Psoas muscle (tissue), 8 donors: ENCODE results near the gene MTHFD1L. TPM values are rescaled to one million over a fixed set of nuclear protein-coding genes. Genes with fewer than 3 reads are reported as not detected.
"Not testable (repeated sequence)": the region's sequence is repeated elsewhere in the genome, so short reads cannot be mapped to it uniquely, and the experiment has no call there.

ENCODE experiments used
- ATAC-seq, 4 donors: fragments of 200-7000 bp; cut with Tn5 transposase; one replicate each; pipeline ENCODE4 v1.9.1; 2020; ENCODE audit warnings: moderate library complexity in 3 of 4, mild to moderate bottlenecking in 2 of 4
- DNase-seq, 2 donors: peaks; one replicate each; pipeline ENCODE4 v3.0.0-alpha.2; 2020
- H3K27ac ChIP-seq: fragments of 200-600 bp; one replicate; pipeline ENCODE4 v1.8.0; 2022
- H3K27me3 ChIP-seq, 3 donors: fragments of 200-600 bp in 1 of 3; one replicate each; pipeline versions ENCODE4 v1.6.1 to v1.8.0; 2013 to 2022; ENCODE audit warnings: low read length in 2 of 3, mild to moderate bottlenecking in 2 of 3, moderate library complexity in 1 of 3; ENCODE audit not compliant: insufficient read depth in 3 of 3
- H3K36me3 ChIP-seq, 2 donors: fragments of 200-600 bp in 1 of 2; one replicate each; pipeline versions ENCODE4 v1.6.1 to v1.8.0; 2013 to 2022; ENCODE audit warnings: low read depth in 1 of 2, mild to moderate bottlenecking in 1 of 2, moderate library complexity in 1 of 2; ENCODE audit not compliant: insufficient read depth in 1 of 2
- H3K4me1 ChIP-seq: fragments of 200-600 bp; one replicate; pipeline ENCODE4 v1.8.0; 2022
- H3K4me3 ChIP-seq: fragments of 200-600 bp; one replicate; pipeline ENCODE4 v1.8.0; 2022; ENCODE audit warnings: mild to moderate bottlenecking
- H3K9me3 ChIP-seq: fragments of 200-600 bp; one replicate; pipeline ENCODE4 v1.8.0; 2022
- WGBS, 3 donors: extraction: QIAGEN DNeasy Blood & Tissue Kit; methylation state at CpG; one replicate each; pipeline versions ENCODE4 v1.1.6 to v1.1.7; 2013; 5-methylcytosine and 5-hydroxymethylcytosine counted together
- intact Hi-C, 2 donors: fragments of 100-400 bp; cut with DNase I; formaldehyde crosslinking; loops; one replicate each; pipeline versions ENCODE4 v1.11.0 to v1.14.2; 2022
- polyA plus RNA-seq, 3 donors: library from polyadenylated mRNA; stranded (reverse); fragments of 200-250 nt; gene quantifications; one replicate each; pipeline ENCODE4 v1.2.3, GENCODE V29; 2013
- total RNA-seq, 4 donors: library from RNA; stranded (reverse); fragmentation: NEBNext Ultra II Directional in 2 of 4; extraction: Animal tissue kit (Norgen Biotek cat#: 25700) in 2 of 4; gene quantifications; one replicate each; pipeline versions ENCODE4 v1.2.1 to v1.2.4, GENCODE V29; 2021 to 2023
- TF ChIP-seq, protein P1 (sequence below): fragments of 200-600 bp; IDR thresholded peaks from one replicate; pipeline ENCODE4 v1.8.0; 2022; ENCODE audit warnings: antibody characterized with exemption
- donor health status: healthy with polysubstance abuse.
- donor health status: DM: no; HTN: no; CAD: no; lungs with moderate emphysema.
- donor health status: Bipolar disorder and iron deficiency.
- donor health status: healthy.
- donor health status: DM: yes; HTN: yes; CAD: no.
- donor health status: DM: no; HTN: no; CAD: no.
- donor health status: DM: no; HTN: no; CAD: no.
- donor health status: DM: yes; HTN: yes; CAD: no.

Gene MTHFD1L
- total and polyA plus RNA-seq, 7 donors = 0.21 to 4.1 (median 1.1) TPM

DNA sequence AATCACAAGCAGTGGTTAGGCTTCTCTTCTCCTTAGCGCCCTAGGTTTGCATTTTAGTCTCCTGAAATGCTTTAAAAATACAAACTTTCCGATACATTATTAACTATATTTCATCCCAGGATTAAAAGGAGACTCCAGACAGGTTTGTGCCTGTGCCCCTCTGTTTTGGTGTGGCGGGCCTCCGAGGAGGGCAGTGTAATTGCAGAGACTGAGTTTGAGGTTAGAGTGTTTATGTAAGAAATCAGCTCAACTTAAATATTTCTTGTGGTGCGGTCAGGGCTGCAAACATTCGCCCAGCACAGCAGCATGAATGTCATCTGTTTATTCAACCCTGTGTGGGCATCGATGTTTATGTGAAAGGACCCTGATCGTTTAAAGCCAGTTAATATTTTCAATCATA is 243.9 kb downstream of the MTHFD1L start:
- no peak for ATAC-seq

DNA sequence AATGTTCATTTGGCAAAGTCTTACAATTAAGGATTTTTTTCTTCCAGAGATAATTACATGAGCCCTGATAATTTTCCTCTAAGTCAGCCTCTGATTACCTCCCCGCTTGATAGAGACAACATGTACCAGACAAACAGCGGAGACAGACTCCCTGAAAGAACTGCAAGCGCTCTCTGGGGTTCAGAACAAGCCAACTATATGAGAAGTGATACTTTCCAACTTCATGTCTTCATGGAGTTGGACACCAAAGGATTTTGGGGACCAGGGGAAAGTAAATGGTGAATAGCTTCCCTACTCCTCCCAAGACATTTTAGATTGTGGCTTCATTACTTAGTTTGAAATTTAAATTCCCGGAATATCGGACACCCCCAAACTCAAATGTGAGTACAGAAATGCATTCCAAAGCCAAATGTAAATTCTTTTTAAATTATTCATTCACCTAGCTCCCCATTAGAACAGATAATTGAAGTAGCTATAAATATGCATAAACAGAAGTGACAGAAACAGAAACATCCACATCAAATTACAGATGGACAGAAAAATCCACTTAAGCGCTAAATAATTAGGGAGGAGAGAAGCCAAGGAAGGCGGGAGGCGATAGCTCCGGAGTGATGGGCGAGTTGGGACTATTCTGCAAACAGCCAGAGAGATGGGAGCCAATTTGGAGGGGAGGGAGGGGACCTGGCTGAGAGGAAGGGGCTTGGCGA is 244.5 kb downstream of the MTHFD1L start:
- Histone ChIP-seq H3K27ac (no peak overlapping the region), H3K4me3 (no peak overlapping the region), H3K4me1 (no peaks in the 10 kb centered on the region), H3K9me3 (no peaks in the 10 kb centered on the region), H3K27me3 (no peaks in the 10 kb centered on the region), H3K36me3 (no peaks in the 10 kb centered on the region)
- WGBS, 3 donors = 77 to 85% (median 83%) methylated on average over 11 of the region's 11 CpGs
- no peak for DNase-seq
- TF ChIP-seq, protein P1, sequence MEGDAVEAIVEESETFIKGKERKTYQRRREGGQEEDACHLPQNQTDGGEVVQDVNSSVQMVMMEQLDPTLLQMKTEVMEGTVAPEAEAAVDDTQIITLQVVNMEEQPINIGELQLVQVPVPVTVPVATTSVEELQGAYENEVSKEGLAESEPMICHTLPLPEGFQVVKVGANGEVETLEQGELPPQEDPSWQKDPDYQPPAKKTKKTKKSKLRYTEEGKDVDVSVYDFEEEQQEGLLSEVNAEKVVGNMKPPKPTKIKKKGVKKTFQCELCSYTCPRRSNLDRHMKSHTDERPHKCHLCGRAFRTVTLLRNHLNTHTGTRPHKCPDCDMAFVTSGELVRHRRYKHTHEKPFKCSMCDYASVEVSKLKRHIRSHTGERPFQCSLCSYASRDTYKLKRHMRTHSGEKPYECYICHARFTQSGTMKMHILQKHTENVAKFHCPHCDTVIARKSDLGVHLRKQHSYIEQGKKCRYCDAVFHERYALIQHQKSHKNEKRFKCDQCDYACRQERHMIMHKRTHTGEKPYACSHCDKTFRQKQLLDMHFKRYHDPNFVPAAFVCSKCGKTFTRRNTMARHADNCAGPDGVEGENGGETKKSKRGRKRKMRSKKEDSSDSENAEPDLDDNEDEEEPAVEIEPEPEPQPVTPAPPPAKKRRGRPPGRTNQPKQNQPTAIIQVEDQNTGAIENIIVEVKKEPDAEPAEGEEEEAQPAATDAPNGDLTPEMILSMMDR = no peak
- no peak for ATAC-seq
- intact Hi-C loops = no loop called here

More for the DNA sequence above, 243.9 kb downstream of the MTHFD1L start:
- Histone ChIP-seq H3K36me3 (no peaks in the 10 kb centered on the region), H3K4me1 (no peaks in the 10 kb centered on the region), H3K9me3 (no peaks in the 10 kb centered on the region), H3K27me3 (no peaks in the 10 kb centered on the region), H3K27ac (no peak overlapping the region), H3K4me3 (no peak overlapping the region)
- intact Hi-C loops = no loop called here
- no peak for DNase-seq
- TF ChIP-seq, protein P1 = no peak
- 88 to 90% (median 89%) methylated on average over 8 of the region's 8 CpGs for WGBS, 3 donors

DNA sequence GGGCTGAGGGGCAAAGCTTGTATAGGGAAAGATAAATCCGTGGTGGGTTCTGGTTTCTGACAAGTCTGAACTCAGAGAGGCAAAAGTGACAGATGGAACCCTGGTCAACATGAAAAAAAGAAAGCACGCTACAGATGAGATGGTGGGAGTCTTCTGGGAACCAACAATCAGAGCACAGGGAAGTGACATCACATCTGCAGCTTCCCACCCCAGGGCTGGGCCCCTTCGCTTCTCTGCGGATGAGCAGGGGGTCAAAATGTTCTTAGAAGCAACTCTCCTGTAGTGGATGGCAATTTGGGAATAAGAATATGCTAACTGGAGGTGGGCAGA is 245.0 kb downstream of the MTHFD1L start:
- ATAC-seq (no peak), DNase-seq (no peak)
- Histone ChIP-seq H3K27ac (no peak overlapping the region), H3K9me3 (no peaks in the 10 kb centered on the region), H3K27me3 (no peaks in the 10 kb centered on the region), H3K4me1 (no peaks in the 10 kb centered on the region), H3K4me3 (no peak overlapping the region), H3K36me3 (no peaks in the 10 kb centered on the region)
- WGBS, 3 donors = 67 to 78% (median 75%) methylated on average over 4 of the region's 4 CpGs
- TF ChIP-seq, protein P1 = no peak
- intact Hi-C loops = no loop called here

DNA sequence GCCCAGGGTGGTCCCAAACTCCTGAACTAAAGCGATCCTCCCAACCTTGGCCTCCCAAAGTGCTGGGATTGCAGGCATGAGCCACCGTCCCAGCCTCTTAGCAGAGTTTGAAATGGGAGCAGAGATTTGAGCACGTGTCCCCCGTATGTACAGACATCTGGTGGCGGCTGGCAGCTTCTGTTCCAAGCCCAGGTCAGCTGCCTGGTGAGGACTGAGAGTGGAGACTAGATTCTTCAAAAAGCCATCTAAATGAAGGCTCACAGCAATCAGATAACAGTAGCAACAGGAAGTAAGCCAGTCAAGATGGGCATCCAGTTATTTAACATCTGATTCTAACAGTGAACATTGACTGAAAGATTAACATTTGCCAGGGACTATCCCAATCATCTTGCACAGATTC is 246.2 kb downstream of the MTHFD1L start:
- WGBS, 3 donors = 45 to 58% (median 48%) methylated on average over 5 of the region's 5 CpGs
- H3K4me3 ChIP-seq = no peak overlapping the region
- ATAC-seq (no peak), DNase-seq (no peak)
- H3K27ac ChIP-seq = no peak overlapping the region
- intact Hi-C loops = no loop called here
- no peaks in the 10 kb centered on the region for H3K9me3 ChIP-seq
- H3K36me3 ChIP-seq = no peaks in the 10 kb centered on the region
- H3K4me1 ChIP-seq = no peaks in the 10 kb centered on the region
- TF ChIP-seq, protein P1 = no peak
- no peaks in the 10 kb centered on the region for H3K27me3 ChIP-seq

DNA sequence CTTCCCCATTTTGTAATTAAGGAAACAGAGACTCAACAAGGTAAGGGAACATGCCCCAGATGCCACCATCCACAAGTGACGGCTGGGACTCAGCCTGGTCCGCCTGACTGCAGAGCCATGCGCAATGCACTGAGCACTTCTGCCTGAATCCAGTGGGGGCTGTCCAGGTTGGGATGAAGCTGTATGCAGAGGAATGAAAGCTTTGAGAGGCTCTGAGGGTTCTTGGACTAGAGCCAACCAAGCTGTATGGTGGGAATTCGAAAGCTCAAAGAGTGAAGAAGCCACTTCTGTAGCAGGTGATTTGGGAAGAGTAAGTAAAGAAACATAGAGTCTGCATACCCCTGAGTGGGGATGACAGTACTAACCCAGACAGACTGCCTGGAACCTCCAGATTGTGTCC is 246.6 kb downstream of the MTHFD1L start:
- H3K27me3 ChIP-seq = no peaks in the 10 kb centered on the region
- intact Hi-C loops = no loop called here
- no peaks in the 10 kb centered on the region for H3K9me3 ChIP-seq
- no peak for DNase-seq
- TF ChIP-seq, protein P1 = no peak
- H3K27ac ChIP-seq = no peak overlapping the region
- no peak for ATAC-seq
- WGBS, 3 donors = 73 to 88% (median 80%) methylated on average over 4 of the region's 4 CpGs
- H3K4me1 ChIP-seq = no peaks in the 10 kb centered on the region
- no peaks in the 10 kb centered on the region for H3K36me3 ChIP-seq
- no peak overlapping the region for H3K4me3 ChIP-seq

DNA sequence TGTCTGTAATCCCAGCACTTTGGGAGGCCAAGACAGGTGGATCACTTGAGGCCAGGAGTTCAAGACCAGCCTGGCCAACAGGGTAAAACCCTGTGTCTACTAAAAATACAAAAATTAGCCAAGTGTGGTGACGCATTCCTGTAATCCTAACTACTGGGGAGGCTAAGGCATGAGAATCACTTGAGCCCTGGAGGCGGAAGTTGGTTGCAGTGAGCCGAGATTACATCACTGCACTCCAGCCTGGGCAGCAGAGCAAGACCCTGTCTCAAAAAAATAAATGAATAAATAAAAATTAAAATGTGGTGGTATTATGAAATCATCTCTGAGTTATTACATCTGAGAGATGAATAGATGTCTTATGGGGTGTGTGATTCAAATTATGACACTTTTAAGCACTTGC is 247.4 kb downstream of the MTHFD1L start:
- WGBS, 3 donors = 68 to 86% (median 82%) methylated on average over 3 of the region's 3 CpGs
- H3K36me3 ChIP-seq, H3K27me3 ChIP-seq, DNase-seq, H3K27ac ChIP-seq, ATAC-seq, H3K4me3 ChIP-seq, H3K9me3 ChIP-seq, H3K4me1 ChIP-seq, intact Hi-C loops: not testable (repeated sequence)
